Measurements from ENCODE around the gene NYNRIN.

- TF ChIP-seq, protein P1, sequence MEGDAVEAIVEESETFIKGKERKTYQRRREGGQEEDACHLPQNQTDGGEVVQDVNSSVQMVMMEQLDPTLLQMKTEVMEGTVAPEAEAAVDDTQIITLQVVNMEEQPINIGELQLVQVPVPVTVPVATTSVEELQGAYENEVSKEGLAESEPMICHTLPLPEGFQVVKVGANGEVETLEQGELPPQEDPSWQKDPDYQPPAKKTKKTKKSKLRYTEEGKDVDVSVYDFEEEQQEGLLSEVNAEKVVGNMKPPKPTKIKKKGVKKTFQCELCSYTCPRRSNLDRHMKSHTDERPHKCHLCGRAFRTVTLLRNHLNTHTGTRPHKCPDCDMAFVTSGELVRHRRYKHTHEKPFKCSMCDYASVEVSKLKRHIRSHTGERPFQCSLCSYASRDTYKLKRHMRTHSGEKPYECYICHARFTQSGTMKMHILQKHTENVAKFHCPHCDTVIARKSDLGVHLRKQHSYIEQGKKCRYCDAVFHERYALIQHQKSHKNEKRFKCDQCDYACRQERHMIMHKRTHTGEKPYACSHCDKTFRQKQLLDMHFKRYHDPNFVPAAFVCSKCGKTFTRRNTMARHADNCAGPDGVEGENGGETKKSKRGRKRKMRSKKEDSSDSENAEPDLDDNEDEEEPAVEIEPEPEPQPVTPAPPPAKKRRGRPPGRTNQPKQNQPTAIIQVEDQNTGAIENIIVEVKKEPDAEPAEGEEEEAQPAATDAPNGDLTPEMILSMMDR (IDR thresholded peaks at IDR 0.05): no peak
- TF ChIP-seq POLR2A (IDR thresholded peaks at IDR 0.05): no peak
Measured at GRCh38 chr14:24363401-24363800, 35.4 kb upstream of the NYNRIN start.
